CD4-positive, CD25-positive, alpha-beta regulatory T cell (primary cell): Measurements from ENCODE around the gene INTS3. TPM values are rescaled to one million over a fixed set of nuclear protein-coding genes. Genes with fewer than 3 reads are reported as not detected.

ENCODE experiments used
- ATAC-seq, 2 donors: fragments of 150-1000 bp; cut with Tn5 transposase; one replicate each; pipeline ENCODE4 v1.10.0; 2021; ENCODE audit warnings: low read depth in 2 of 2, moderate number of reproducible peaks in 2 of 2, moderate library complexity in 1 of 2
- DNase-seq, 3 donors: peaks; one replicate each; pipeline versions ENCODE4 v3.0.0 to v3.0.0-alpha.2; 2012 to 2022; ENCODE audit warnings: mixed read lengths in 1 of 3
- H3K27ac ChIP-seq: one replicate; pipeline ENCODE4 v1.7.0; 2013; ENCODE audit warnings: mild to moderate bottlenecking, low read length; ENCODE audit not compliant: insufficient read depth, poor library complexity, severe bottlenecking
- H3K27me3 ChIP-seq: one replicate; pipeline ENCODE4 v1.7.0; 2013; ENCODE audit warnings: low read length; ENCODE audit not compliant: control insufficient read depth, insufficient read depth
- H3K36me3 ChIP-seq: one replicate; pipeline ENCODE4 v1.7.0; 2013; ENCODE audit warnings: mild to moderate bottlenecking, low read length, moderate library complexity; ENCODE audit not compliant: control insufficient read depth, insufficient read depth
- H3K4me1 ChIP-seq: 2 replicates; pipeline ENCODE4 v1.7.0; 2013; ENCODE audit warnings: mild to moderate bottlenecking, low read length; ENCODE audit not compliant: insufficient read depth, control insufficient read depth, poor library complexity, severe bottlenecking
- H3K4me3 ChIP-seq: one replicate; pipeline ENCODE4 v1.7.0; 2013; ENCODE audit warnings: low read depth, mild to moderate bottlenecking, low read length, moderate library complexity
- H3K9me3 ChIP-seq, 2 experiments: 1 replicate in 1 of 2; 2 replicates in 1 of 2; pipeline ENCODE4 v1.7.0; 2013; ENCODE audit warnings: low read length in 2 of 2, mild to moderate bottlenecking in 1 of 2, moderate library complexity in 1 of 2; ENCODE audit not compliant: control insufficient read depth in 2 of 2
- H3K27ac Mint-ChIP-seq, 3 donors: one replicate each; pipeline ENCODE4 v1.8.0; 2020 to 2022; ENCODE audit warnings: mild to moderate bottlenecking in 3 of 3, mixed read lengths in 3 of 3, moderate library complexity in 2 of 3
- H3K27me3 Mint-ChIP-seq: one replicate; pipeline ENCODE4 v1.8.0; 2022; ENCODE audit warnings: mild to moderate bottlenecking, mixed read lengths
- H3K36me3 Mint-ChIP-seq: one replicate; pipeline ENCODE4 v1.8.0; 2020; ENCODE audit warnings: mixed read lengths
- H3K4me1 Mint-ChIP-seq, 4 donors: one replicate each; pipeline ENCODE4 v1.8.0; 2020 to 2022; ENCODE audit warnings: mixed read lengths in 4 of 4, mild to moderate bottlenecking in 1 of 4
- H3K4me3 Mint-ChIP-seq, 4 donors: one replicate each; pipeline ENCODE4 v1.8.0; 2020 to 2022; ENCODE audit warnings: mild to moderate bottlenecking in 4 of 4, mixed read lengths in 4 of 4, moderate library complexity in 3 of 4
- H3K9me3 Mint-ChIP-seq, 7 donors: one replicate each; pipeline ENCODE4 v1.8.0; 2020 to 2022; ENCODE audit warnings: mixed read lengths in 7 of 7, mild to moderate bottlenecking in 3 of 7, moderate library complexity in 2 of 7
- polyA plus RNA-seq, 4 donors: library from polyadenylated mRNA; unstranded; fragments of 300-500 nt; fragmentation: Illumina TruSeq; gene quantifications; one replicate each; pipeline ENCODE4 v1.2.3, GENCODE V29; 2021
- total RNA-seq: library from RNA; stranded (reverse); gene quantifications from one replicate; pipeline ENCODE4 v1.2.3, GENCODE V29; 2022

INTS3 gene
- total and polyA plus RNA-seq, 5 donors from 2014 or later: 6.9 to 39.5 (median 8.7) TPM

- no peak for ATAC-seq
- no peaks in the 10 kb centered on the region for H3K4me1 ChIP-seq
- H3K9me3 Mint-ChIP-seq: peaks cover 0 to 1% (median 0%) of the 10 kb centered on the region in 7 donors
- peak overlapping the region; percentile 43 to 73 (median 71) for H3K27ac Mint-ChIP-seq
- H3K4me3 ChIP-seq: no peak overlapping the region
- no peak overlapping the region for H3K4me3 Mint-ChIP-seq
- no peaks in the 10 kb centered on the region for H3K9me3 ChIP-seq
- H3K36me3 ChIP-seq: peaks cover 3% of the 10 kb centered on the region
- H3K36me3 Mint-ChIP-seq: peaks cover 11% of the 10 kb centered on the region
- H3K4me1 Mint-ChIP-seq: peaks cover 3 to 25% (median 9%) of the 10 kb centered on the region in 4 donors
- no peaks in the 10 kb centered on the region for H3K27me3 Mint-ChIP-seq
- no peak overlapping the region for H3K27ac ChIP-seq
- no peaks in the 10 kb centered on the region for H3K27me3 ChIP-seq
- no peak for DNase-seq
These were observed 74.2 kb downstream of the INTS3 start for GRCh38 chr1:153801786-153802697.

DNA sequence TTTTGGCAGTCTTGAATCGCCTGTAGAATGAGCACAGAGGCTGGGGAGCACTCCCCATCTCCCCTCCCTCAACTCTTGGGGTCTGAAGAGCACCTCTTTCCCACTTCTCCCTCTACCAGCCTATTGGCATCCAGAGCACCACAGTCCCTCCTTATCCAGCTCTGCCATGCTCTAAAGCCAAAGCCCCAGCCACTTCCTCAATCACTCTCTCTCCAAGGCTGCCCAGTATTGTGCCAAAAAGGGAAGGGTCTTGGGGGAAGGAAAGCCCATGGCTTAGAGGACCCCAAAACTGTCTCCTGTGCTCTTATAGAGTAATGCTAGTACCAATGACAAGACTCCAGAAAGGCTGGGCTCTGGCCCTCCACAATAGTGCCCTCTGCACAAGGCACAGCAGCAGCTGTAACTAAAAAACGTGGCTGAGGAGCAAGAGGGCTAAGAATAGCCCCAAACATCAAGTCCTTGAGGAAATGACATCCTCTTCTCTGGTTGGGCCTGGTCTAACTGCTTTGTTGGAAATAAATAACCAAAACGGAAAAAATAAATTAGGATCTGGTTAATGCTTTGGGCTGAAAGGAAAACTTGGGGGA lies 75.7 kb downstream of the INTS3 start:
- Mint-ChIP-seq H3K27ac (peak overlapping the region in 1 of 3 donors; percentile 55), H3K9me3 (peaks cover 0 to 1% (median 0%) of the 10 kb centered on the region in 7 donors), H3K27me3 (no peaks in the 10 kb centered on the region), H3K4me3 (no peak overlapping the region), H3K4me1 (peaks cover 0 to 23% (median 8%) of the 10 kb centered on the region in 4 donors), H3K36me3 (peaks cover 17% of the 10 kb centered on the region)
- H3K4me3 ChIP-seq: no peak overlapping the region
- no peaks in the 10 kb centered on the region for H3K4me1 ChIP-seq
- no peaks in the 10 kb centered on the region for H3K27me3 ChIP-seq
- peaks cover 14% of the 10 kb centered on the region for H3K36me3 ChIP-seq
- ATAC-seq: no peak
- no peak for DNase-seq
- H3K9me3 ChIP-seq: no peaks in the 10 kb centered on the region
- H3K27ac ChIP-seq: no peak overlapping the region

- H3K27ac Mint-ChIP-seq: peak overlapping the region in 2 of 3 donors; percentile 42 to 55
- Histone ChIP-seq H3K27me3 (no peaks in the 10 kb centered on the region), H3K9me3 (no peaks in the 10 kb centered on the region), H3K4me1 (no peaks in the 10 kb centered on the region), H3K4me3 (no peak overlapping the region), H3K27ac (no peak overlapping the region), H3K36me3 (peaks cover 18% of the 10 kb centered on the region)
- H3K36me3 Mint-ChIP-seq: peaks cover 20% of the 10 kb centered on the region
- H3K9me3 Mint-ChIP-seq: peaks cover 0 to 1% (median 0%) of the 10 kb centered on the region in 7 donors
- H3K4me1 Mint-ChIP-seq: peaks cover 0 to 23% (median 8%) of the 10 kb centered on the region in 4 donors
- H3K27me3 Mint-ChIP-seq: no peaks in the 10 kb centered on the region
- DNase-seq (no peak), ATAC-seq (no peak)
- no peak overlapping the region for H3K4me3 Mint-ChIP-seq
These were observed 76.3 kb downstream of the INTS3 start for GRCh38 chr1:153804112-153804511.

DNA sequence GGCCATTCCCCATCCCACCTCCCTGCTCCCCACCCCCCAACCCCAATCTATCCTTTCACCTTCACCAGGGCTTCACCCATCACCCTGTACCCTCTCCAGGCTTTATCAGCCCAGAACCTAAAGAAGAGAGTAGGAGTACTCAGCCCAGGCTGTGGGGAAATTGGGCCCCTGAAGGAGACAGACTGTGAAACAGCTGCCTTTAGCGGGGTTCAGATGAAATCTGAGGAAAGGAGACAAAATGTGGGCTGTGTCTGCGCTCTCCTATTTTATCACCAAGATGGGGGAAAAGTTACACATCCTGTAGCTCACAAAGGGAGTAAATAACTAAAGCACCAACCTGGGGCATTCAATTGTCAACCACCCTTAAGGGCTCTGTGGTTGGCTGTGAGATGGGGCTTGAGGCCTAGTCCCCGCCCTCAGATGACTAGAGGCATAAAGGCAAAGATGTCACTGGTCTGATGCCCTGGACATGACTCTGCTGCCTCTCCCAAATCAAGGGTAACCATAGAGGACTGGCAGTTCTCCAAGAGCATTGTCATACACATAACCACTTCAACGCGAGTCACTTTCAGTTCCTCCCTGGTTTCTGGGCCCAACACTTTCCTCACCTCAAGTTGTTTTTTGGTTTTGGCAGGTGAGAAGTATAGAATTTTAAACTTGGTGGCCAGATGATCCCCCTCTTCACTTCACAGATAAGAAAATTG lies 77.3 kb downstream of the INTS3 start:
- H3K36me3 ChIP-seq: peaks cover 29% of the 10 kb centered on the region
- no peaks in the 10 kb centered on the region for H3K27me3 ChIP-seq
- no peak overlapping the region for H3K27ac ChIP-seq
- H3K4me3 ChIP-seq: no peak overlapping the region
- ATAC-seq: peak; percentile 71 to 77
- Mint-ChIP-seq H3K27ac (peak overlapping the region; percentile 8 to 84 (median 75)), H3K4me3 (no peak overlapping the region), H3K27me3 (no peaks in the 10 kb centered on the region), H3K36me3 (peaks cover 31% of the 10 kb centered on the region), H3K4me1 (peaks cover 0 to 23% (median 8%) of the 10 kb centered on the region in 4 donors), H3K9me3 (peaks cover 0 to 1% (median 0%) of the 10 kb centered on the region in 7 donors)
- DNase-seq: peak in 2 of 3 donors; percentile 37 to 46
- H3K4me1 ChIP-seq: no peaks in the 10 kb centered on the region
- no peaks in the 10 kb centered on the region for H3K9me3 ChIP-seq

- Mint-ChIP-seq H3K9me3 (peaks cover 0 to 1% (median 0%) of the 10 kb centered on the region in 7 donors), H3K27me3 (no peaks in the 10 kb centered on the region), H3K4me3 (no peak overlapping the region), H3K36me3 (peaks cover 33% of the 10 kb centered on the region), H3K4me1 (peaks cover 0 to 23% (median 8%) of the 10 kb centered on the region in 4 donors), H3K27ac (peak overlapping the region in 2 of 3 donors; percentile 8 to 75)
- H3K27ac ChIP-seq: no peak overlapping the region
- ATAC-seq (no peak), DNase-seq (no peak)
- H3K27me3 ChIP-seq: no peaks in the 10 kb centered on the region
- no peak overlapping the region for H3K4me3 ChIP-seq
- H3K9me3 ChIP-seq: no peaks in the 10 kb centered on the region
- H3K36me3 ChIP-seq: peaks cover 36% of the 10 kb centered on the region
- no peaks in the 10 kb centered on the region for H3K4me1 ChIP-seq
These were observed 78.3 kb downstream of the INTS3 start for GRCh38 chr1:153805886-153806719.

GRCh38 chr1:153816283-153816889 lies 88.5 kb downstream of the INTS3 start:
- no peaks in the 10 kb centered on the region for H3K4me1 ChIP-seq
- H3K4me3 ChIP-seq: no peak overlapping the region
- no peaks in the 10 kb centered on the region for H3K9me3 Mint-ChIP-seq
- H3K36me3 ChIP-seq: peaks cover 70% of the 10 kb centered on the region
- H3K27ac ChIP-seq: no peak overlapping the region
- ATAC-seq (no peak), DNase-seq (no peak)
- no peak overlapping the region for H3K4me3 Mint-ChIP-seq
- H3K4me1 Mint-ChIP-seq: peaks cover 0 to 2% (median under 1%) of the 10 kb centered on the region in 4 donors
- no peaks in the 10 kb centered on the region for H3K27me3 ChIP-seq
- no peaks in the 10 kb centered on the region for H3K27me3 Mint-ChIP-seq
- H3K36me3 Mint-ChIP-seq: peaks cover 52% of the 10 kb centered on the region
- H3K27ac Mint-ChIP-seq: no peak overlapping the region
- no peaks in the 10 kb centered on the region for H3K9me3 ChIP-seq
